Measurements from ENCODE around the gene KIF5A.
A peak's percentile ranks its signal among the peaks of the same experiment; 100 is the strongest.

Gene KIF5A

DNA sequence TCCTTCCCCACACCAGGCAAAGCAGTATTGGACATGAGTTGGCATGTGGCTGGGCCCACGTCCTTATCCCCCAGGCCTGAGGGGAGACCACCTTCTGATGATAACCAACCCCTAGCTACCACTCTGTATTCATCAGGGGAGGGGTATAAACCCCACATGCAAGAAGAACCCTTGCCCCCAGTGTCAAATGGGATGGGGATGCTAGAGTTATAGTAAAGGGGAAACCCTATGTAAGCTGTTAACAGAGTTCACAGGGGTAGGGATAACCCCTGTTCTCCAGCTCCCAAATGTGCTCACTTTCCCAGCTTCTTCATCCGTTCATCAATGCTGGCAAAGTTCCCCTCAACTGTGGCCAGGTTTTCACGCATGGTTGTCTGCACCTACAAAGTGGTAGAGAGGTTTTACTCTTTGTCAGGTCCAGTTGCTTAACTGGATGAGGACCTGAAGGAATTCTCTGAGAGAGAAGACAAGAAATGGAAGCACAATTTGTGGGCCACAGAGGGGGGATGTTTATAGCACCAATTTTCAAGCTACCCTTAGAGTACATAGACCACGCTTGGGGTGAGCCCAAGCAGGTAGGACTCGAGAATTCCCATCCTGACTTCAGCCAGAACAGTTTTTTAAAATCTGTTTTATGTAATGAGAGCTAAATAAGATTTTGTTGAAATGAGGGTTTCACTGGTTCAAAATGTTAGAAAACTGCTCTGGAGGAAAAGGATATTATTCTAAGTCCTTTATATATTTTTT, 19.3 kb upstream of the KIF5A start:
- POLR2A ChIA-PET (ENCODE audit: low non-redundant PET), result interaction anchor here (0.6 kb wide), 1 partner anchor 11 kb away, joined by 3 read pairs; no protein-coding TSS in a partner anchor

DNA sequence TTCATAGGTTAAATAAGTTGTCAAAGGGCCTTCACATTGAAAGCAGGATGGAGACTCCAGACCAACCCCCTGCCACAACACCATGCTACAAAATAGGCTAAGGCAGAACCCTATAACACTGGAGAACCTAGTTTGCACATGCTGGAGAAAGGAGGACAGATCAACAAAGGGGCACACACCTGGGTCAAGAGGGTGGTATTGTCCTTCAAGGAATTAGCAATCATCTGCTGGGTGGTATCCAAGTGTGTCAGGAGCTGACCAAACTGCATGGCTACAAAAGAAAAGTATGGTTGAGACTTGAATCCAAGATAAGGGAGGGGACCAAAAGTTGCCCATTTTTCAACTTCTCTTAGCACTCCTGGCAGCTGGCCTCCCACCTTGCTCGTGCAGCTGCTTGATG, 18.0 kb upstream of the KIF5A start:
- ChIA-PET POLR2A (ENCODE audit: low non-redundant PET) (no interaction called here), CTCF (interaction anchor here (0.6 to 1.0 kb wide), 3 partner anchors 20 to 101 kb away, joined by 3 to 5 read pairs (median 3); partner anchors contain the start of gene B4GALNT1)
- TF ChIP-seq, protein P1, sequence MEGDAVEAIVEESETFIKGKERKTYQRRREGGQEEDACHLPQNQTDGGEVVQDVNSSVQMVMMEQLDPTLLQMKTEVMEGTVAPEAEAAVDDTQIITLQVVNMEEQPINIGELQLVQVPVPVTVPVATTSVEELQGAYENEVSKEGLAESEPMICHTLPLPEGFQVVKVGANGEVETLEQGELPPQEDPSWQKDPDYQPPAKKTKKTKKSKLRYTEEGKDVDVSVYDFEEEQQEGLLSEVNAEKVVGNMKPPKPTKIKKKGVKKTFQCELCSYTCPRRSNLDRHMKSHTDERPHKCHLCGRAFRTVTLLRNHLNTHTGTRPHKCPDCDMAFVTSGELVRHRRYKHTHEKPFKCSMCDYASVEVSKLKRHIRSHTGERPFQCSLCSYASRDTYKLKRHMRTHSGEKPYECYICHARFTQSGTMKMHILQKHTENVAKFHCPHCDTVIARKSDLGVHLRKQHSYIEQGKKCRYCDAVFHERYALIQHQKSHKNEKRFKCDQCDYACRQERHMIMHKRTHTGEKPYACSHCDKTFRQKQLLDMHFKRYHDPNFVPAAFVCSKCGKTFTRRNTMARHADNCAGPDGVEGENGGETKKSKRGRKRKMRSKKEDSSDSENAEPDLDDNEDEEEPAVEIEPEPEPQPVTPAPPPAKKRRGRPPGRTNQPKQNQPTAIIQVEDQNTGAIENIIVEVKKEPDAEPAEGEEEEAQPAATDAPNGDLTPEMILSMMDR (conservative IDR thresholded peaks at IDR 0.05; ENCODE audit: low read depth), result no peak
- DNase-seq (ENCODE audit: low spot score), result no peak
- peak overlapping the region; percentile 23; the same call in 1 of the 2 replicates for H3K27ac ChIP-seq

More for the DNA sequence above, 19.3 kb upstream of the KIF5A start:
- H3K27ac ChIP-seq, result peak overlapping the region; percentile 98
- CTCF ChIA-PET, result no interaction called here
- TF ChIP-seq, protein P1 (conservative IDR thresholded peaks at IDR 0.05; ENCODE audit: low read depth), result no peak
- no peak for DNase-seq (ENCODE audit: low spot score)

DNA sequence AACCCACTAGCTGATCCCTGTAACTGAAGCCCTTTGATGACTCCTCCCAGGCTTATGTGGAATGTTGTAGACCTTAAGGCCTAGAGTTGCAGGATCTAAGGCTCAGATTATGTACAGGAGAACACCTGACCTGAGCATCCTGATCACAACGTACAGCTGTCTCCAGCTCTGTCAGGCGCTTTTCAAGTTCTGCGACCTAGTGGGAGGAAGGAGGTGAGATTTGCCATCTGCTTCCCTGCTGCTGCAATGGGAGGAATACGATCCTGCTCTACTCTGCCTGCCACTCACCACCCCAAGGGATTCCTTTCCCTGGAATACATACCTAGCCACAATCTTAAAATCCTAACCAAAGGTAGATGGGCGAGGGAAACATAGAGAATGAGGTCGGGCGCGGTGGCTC, 16.7 kb upstream of the KIF5A start:
- ChIA-PET POLR2A (ENCODE audit: low non-redundant PET) (no interaction called here), CTCF (no interaction called here)
- DNase-seq (ENCODE audit: low spot score), result no peak
- H3K27ac ChIP-seq, result no peak overlapping the region
- TF ChIP-seq, protein P1 (conservative IDR thresholded peaks at IDR 0.05; ENCODE audit: low read depth), result no peak

DNA sequence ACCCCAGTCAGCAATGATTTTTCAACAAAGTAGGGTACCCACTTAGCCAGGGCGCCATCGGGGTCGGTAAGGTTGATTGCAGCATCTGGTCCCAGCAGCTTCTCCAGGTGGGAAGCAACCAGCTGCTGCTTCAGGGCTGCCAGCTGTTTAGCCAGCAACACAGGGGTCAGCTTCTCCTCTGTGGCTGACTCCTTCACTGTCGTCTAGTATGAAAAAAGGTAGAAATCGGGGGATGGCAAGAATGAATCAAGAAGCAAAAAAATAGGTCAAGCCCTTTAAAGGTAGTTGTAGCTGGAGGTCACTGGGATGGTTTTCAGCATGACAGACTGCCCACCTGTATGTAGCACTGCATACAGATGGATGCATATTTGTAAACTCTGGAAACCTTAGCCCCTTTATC, 15.6 kb upstream of the KIF5A start:
- peak overlapping the region; percentile 20; the same call in 1 of the 2 replicates for H3K27ac ChIP-seq
- ChIA-PET POLR2A (ENCODE audit: low non-redundant PET) (interaction anchor here (0.6 kb wide), 1 partner anchor 10 kb away, joined by 3 read pairs; no protein-coding TSS in a partner anchor), CTCF (interaction anchor here (0.6 to 1.0 kb wide), 4 partner anchors 10 to 86 kb away, joined by 3 to 4 read pairs (median 3); no protein-coding TSS in a partner anchor)
- DNase-seq (ENCODE audit: low spot score), result no peak
- TF ChIP-seq, protein P1 (conservative IDR thresholded peaks at IDR 0.05; ENCODE audit: low read depth), result no peak

GRCh38 chr12:57534991-57535543, 14.8 kb upstream of the KIF5A start:
- no peak for DNase-seq (ENCODE audit: low spot score)
- TF ChIP-seq, protein P1 (conservative IDR thresholded peaks at IDR 0.05; ENCODE audit: low read depth), result no peak
- no peak overlapping the region for H3K27ac ChIP-seq
- CTCF ChIA-PET, result interaction anchor here (0.5 to 1.0 kb wide), 6 partner anchors 11 to 925 kb away, joined by 3 to 5 read pairs (median 4); partner anchors contain the start of gene DCTN2
- POLR2A ChIA-PET (ENCODE audit: low non-redundant PET), result interaction anchor here (0.6 kb wide), 1 partner anchor 9 kb away, joined by 3 read pairs; no protein-coding TSS in a partner anchor

- ChIA-PET CTCF (interaction anchor here (0.5 to 1.0 kb wide), 3 partner anchors 11 to 924 kb away, joined by 3 to 5 read pairs (median 5); partner anchors contain the start of gene DCTN2), POLR2A (ENCODE audit: low non-redundant PET) (no interaction called here)
- TF ChIP-seq, protein P1 (conservative IDR thresholded peaks at IDR 0.05; ENCODE audit: low read depth), result no peak
- no peak overlapping the region for H3K27ac ChIP-seq
- DNase-seq (ENCODE audit: low spot score), result no peak
These were observed 13.9 kb upstream of the KIF5A start for GRCh38 chr12:57535764-57536596.

Data from RWPE1 (cell line).